Ovary (tissue), 9 donors: ENCODE data around the gene CAV2. TPM values are rescaled to one million over a fixed set of nuclear protein-coding genes. Genes with fewer than 3 reads are reported as not detected.

ENCODE experiments used
- DNase-seq, 5 donors: peaks; one replicate each; pipeline ENCODE4 v3.0.0-alpha.2; 2019 to 2020
- H3K27ac ChIP-seq, 2 donors: fragments of 200-600 bp; one replicate each; pipeline versions ENCODE4 v1.5.1 to v1.8.0; 2019 to 2022
- H3K27me3 ChIP-seq: fragments of 200-600 bp; one replicate; pipeline ENCODE4 v1.8.0; 2022
- H3K36me3 ChIP-seq: fragments of 200-600 bp; sonication (generic); one replicate; pipeline ENCODE4 v1.5.1; 2019
- H3K4me1 ChIP-seq: one replicate; pipeline ENCODE4 v1.8.1; 2013; ENCODE audit warnings: mild to moderate bottlenecking, moderate library complexity; ENCODE audit not compliant: insufficient read depth
- H3K4me3 ChIP-seq: fragments of 200-600 bp; sonication (generic); one replicate; pipeline ENCODE4 v1.5.1; 2017
- H3K9me3 ChIP-seq, 2 donors: fragments of 200-600 bp in 1 of 2; sonication (generic) in 1 of 2; one replicate each; pipeline versions ENCODE4 v1.5.1 to v1.8.1; 2013 to 2019; ENCODE audit warnings: mild to moderate bottlenecking in 1 of 2, moderate library complexity in 1 of 2
- EP300 ChIP-seq: sonication (generic); formaldehyde crosslinking; IDR thresholded peaks from one replicate; pipeline ENCODE4 v1.6.1; 2017; ENCODE audit warnings: antibody characterized with exemption
- POLR2A ChIP-seq: fragments of 450-650 bp; IDR thresholded peaks from one replicate; pipeline ENCODE4 v1.6.1; 2017; ENCODE audit warnings: antibody characterized with exemption, mild to moderate bottlenecking, moderate library complexity
- WGBS, 3 donors: extraction: QIAGEN DNeasy Blood & Tissue Kit in 1 of 3; methylation state at CpG; one replicate each; pipeline versions ENCODE4 v1.1.5 to v1.1.7; 2013 to 2017; 5-methylcytosine and 5-hydroxymethylcytosine counted together
- intact Hi-C, 4 donors: fragments of 100-400 bp; cut with DNase I; formaldehyde crosslinking; loops; one replicate each; pipeline versions ENCODE4 v1.11.0 to v1.15.1; 2022 to 2023
- polyA plus RNA-seq, 2 donors: library from polyadenylated mRNA; stranded (reverse); fragments of 200-250 nt in 1 of 2; fragments of 350-450 nt in 1 of 2; fragmentation: Illumina TruSeq in 1 of 2; extraction: RNeasy Lipid Tissue Mini Kit (QIAGEN cat#74804) in 1 of 2; gene quantifications; one replicate each; pipeline ENCODE4 v1.2.3, GENCODE V29; 2013 to 2014
- total RNA-seq, 7 donors: library from RNA; depleted of rRNA in 2 of 7; stranded (reverse); fragments of >200 nt in 2 of 7; fragmentation: NEBNext Ultra II Directional in 3 of 7; extraction: Animal tissue kit (Norgen Biotek cat#: 25700) in 3 of 7; gene quantifications; one replicate each; pipeline versions ENCODE4 v1.1.0 to v1.2.4, GENCODE V29; 2016 to 2023
- TF ChIP-seq, protein P1 (sequence below), 3 donors: fragments of 450-650 bp in 2 of 3; fragments of 200-600 bp in 1 of 3; IDR thresholded peaks; one replicate each; pipeline versions ENCODE4 v1.5.1 to v1.8.0; 2016 to 2022; ENCODE audit warnings: antibody characterized with exemption in 3 of 3, mild to moderate bottlenecking in 1 of 3
- donor health status: DM: no; HTN: no; CAD: no; lungs with moderate emphysema.
- donor health status: DM: no; HTN: no; CAD: no.
- donor health status: Bipolar disorder and iron deficiency.
- donor health status: DM: yes; HTN: yes; CAD: no.
- donor health status: DM: no; HTN: no; CAD: no.
- donor health status: DM: yes; HTN: yes; CAD: no.

The CAV2 gene
- total and polyA plus RNA-seq, 9 donors: 38.0 to 110 (median 53.7) TPM

DNA sequence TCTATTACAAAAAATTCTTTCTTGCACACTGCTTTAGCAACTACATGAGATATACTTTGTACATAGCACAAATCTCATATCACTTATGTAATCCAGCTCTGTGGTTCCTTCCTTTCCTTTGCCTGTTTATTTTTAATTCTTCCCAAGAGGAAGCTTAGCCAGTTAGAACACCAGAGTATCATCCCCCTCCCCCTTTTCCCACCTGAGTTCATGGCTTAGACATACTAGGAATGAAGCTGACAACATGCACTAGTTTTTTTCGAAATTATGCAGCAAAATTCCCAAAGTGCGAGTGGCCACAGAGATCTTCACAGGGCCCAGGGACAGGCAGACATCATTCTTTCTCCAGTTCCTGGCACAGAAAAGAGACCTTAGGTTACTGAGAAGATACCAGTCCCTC, 43.1 kb downstream of the CAV2 start:
- H3K36me3 ChIP-seq: no peaks in the 10 kb centered on the region
- 80 to 89% (median 88%) methylated on average over 2 of the region's 2 CpGs for WGBS, 3 donors
- TF ChIP-seq, protein P1, sequence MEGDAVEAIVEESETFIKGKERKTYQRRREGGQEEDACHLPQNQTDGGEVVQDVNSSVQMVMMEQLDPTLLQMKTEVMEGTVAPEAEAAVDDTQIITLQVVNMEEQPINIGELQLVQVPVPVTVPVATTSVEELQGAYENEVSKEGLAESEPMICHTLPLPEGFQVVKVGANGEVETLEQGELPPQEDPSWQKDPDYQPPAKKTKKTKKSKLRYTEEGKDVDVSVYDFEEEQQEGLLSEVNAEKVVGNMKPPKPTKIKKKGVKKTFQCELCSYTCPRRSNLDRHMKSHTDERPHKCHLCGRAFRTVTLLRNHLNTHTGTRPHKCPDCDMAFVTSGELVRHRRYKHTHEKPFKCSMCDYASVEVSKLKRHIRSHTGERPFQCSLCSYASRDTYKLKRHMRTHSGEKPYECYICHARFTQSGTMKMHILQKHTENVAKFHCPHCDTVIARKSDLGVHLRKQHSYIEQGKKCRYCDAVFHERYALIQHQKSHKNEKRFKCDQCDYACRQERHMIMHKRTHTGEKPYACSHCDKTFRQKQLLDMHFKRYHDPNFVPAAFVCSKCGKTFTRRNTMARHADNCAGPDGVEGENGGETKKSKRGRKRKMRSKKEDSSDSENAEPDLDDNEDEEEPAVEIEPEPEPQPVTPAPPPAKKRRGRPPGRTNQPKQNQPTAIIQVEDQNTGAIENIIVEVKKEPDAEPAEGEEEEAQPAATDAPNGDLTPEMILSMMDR (IDR thresholded peaks at IDR 0.05): no peak
- no peak for TF ChIP-seq EP300
- TF ChIP-seq POLR2A: no peak
- intact Hi-C loops: no loop called here
- H3K27me3 ChIP-seq: no peaks in the 10 kb centered on the region
- no peaks in the 10 kb centered on the region for H3K9me3 ChIP-seq
- no peak overlapping the region for H3K4me3 ChIP-seq
- no peak for DNase-seq
- H3K27ac ChIP-seq: no peak overlapping the region
- peaks cover 5% of the 10 kb centered on the region for H3K4me1 ChIP-seq

DNA sequence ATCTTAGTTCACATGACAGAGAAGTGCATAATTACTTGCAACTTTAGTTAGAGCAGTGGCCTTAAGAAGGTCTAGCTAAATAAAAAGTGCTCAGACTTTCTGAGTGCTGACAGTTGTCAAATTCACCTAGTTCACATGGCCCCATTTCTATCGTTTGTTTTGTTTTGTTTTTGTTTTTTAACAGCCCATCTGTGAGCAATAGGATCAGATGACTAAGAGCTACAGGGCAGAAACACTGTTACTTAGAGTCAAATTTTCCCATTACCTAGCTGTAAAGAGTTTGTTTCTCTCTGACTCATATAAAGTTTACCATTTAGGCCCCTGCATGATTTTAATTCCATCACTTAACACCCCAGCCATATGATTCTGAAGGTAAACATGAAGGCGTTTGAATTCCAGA, 44.1 kb downstream of the CAV2 start:
- WGBS, 3 donors: 52 to 55% (median 54%) methylated on average over 2 of the region's 2 CpGs
- no peak overlapping the region for H3K4me3 ChIP-seq
- no peak overlapping the region for H3K27ac ChIP-seq

DNA sequence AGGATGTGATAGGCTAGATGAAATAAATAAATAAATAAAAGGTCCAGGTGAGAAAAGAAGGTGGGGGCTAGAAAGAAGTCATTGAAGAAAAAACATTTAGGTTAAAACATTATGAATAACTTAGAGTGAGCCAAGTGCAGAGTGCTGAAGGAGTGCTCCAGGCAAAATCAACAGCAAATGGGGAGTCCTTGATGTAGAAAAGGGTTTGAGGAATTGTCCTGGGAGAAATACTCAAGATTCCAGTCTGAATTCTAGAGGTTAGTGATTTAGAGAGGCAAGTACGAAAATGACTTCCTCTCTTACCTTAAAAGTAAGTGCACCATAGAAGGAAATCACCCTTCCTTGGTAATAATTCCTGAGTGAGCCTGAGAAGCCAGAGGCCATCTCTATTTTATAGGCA, 44.9 kb downstream of the CAV2 start:
- TF ChIP-seq, protein P1 (IDR thresholded peaks at IDR 0.05): no peak
- no peak for TF ChIP-seq EP300
- TF ChIP-seq POLR2A: no peak
- H3K4me3 ChIP-seq: no peak overlapping the region
- no peak overlapping the region for H3K27ac ChIP-seq
- H3K27me3 ChIP-seq: no peaks in the 10 kb centered on the region
- DNase-seq: no peak
- intact Hi-C loops: no loop called here
- no peaks in the 10 kb centered on the region for H3K36me3 ChIP-seq
- H3K9me3 ChIP-seq: no peaks in the 10 kb centered on the region
- 83 to 87% (median 83%) methylated on average over 1 of the region's 1 CpG for WGBS, 3 donors
- H3K4me1 ChIP-seq: peaks cover 5% of the 10 kb centered on the region

More for the DNA sequence above, 44.1 kb downstream of the CAV2 start:
- intact Hi-C loops: no loop called here
- Histone ChIP-seq H3K36me3 (no peaks in the 10 kb centered on the region), H3K4me1 (peaks cover 5% of the 10 kb centered on the region), H3K27me3 (no peaks in the 10 kb centered on the region), H3K9me3 (no peaks in the 10 kb centered on the region)
- TF ChIP-seq, protein P1 (IDR thresholded peaks at IDR 0.05): no peak
- no peak for DNase-seq

DNA sequence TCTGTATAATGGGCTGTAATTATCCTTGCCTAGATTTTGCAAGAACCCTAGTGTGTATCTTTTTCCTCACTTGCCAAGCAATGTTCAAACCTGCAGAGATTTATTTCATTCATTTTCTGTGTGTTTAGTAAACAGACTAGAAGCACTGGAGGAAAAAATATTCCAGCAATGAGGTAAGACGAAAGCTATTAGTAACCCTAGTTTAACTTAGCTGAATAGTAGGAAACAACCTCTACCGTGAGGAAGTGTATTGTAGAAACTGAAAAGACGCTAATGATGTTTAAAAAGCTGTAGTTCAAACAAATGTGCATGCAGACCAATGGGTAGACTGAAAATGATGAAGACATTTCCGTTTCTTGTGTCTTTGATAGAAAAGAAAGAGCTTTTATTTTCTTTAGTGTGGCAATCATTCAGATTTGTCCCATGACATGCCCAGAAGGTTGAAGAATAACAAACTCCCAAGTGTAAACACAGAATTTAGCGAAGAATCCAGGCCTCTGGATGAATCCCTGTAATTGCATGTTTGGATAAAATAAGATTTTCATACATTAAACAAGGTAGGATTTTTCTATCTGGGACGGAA, 46.0 kb downstream of the CAV2 start:
- Histone ChIP-seq H3K4me3 (no peak overlapping the region), H3K36me3 (no peaks in the 10 kb centered on the region), H3K27ac (no peak overlapping the region), H3K4me1 (peaks cover 5% of the 10 kb centered on the region), H3K9me3 (no peaks in the 10 kb centered on the region), H3K27me3 (no peaks in the 10 kb centered on the region)
- TF ChIP-seq POLR2A: no peak
- TF ChIP-seq, protein P1 (IDR thresholded peaks at IDR 0.05): no peak
- WGBS, 3 donors: 75 to 79% (median 78%) methylated on average over 6 of the region's 6 CpGs
- no peak for DNase-seq
- intact Hi-C loops: no loop called here
